RWPE1 (cell line): ENCODE results near the gene PTCD2.

Experiments
- CTCF ChIA-PET: fragments of 350-600 bp; sonication (Branson Sonifier 250); formaldehyde crosslinking; extraction: SDS; loops from one replicate; lab custom pipeline; 2021; lab: Yijun Ruan, JAX
- POLR2A ChIA-PET: fragments of 400-600 bp; formaldehyde crosslinking; extraction: SDS; loops from one replicate; lab custom pipeline; 2020; ENCODE audit warnings: antibody characterized with exemption; ENCODE audit not compliant: low non-redundant PET; lab: Yijun Ruan, JAX
- DNase-seq: peaks from one replicate; pipeline ENCODE4 v3.0.0; 2012; ENCODE audit warnings: low spot score
- H3K27ac ChIP-seq: fragments of 450-650 bp; 2 replicates; pipeline ENCODE4 v1.5.1; 2017
- CTCF ChIP-seq: fragments of 450-650 bp; conservative IDR thresholded peaks from 2 replicates; pipeline ENCODE4 v1.5.1; 2017; ENCODE audit warnings: low read depth, mild to moderate bottlenecking

The PTCD2 gene

GRCh38 chr5:72417333-72418062 is 97.3 kb downstream of the PTCD2 start:
- ChIA-PET CTCF (no interaction called here), POLR2A (no interaction called here)
- no peak for DNase-seq
- TF ChIP-seq CTCF = no peak
- H3K27ac ChIP-seq = no peak overlapping the region
